ENCODE data around the gene PAPSS1.
"Not testable (repeated sequence)": the region's sequence is repeated elsewhere in the genome, so short reads cannot be mapped to it uniquely, and the experiment has no call there.

GRCh38 chr4:107651408-107651807 lies 68.6 kb downstream of the PAPSS1 start:
- not testable (repeated sequence) for TF ChIP-seq CTCF (IDR thresholded peaks at IDR 0.05 in 2 of 3, conservative IDR thresholded peaks at IDR 0.05 in 1 of 3; ENCODE audit: borderline replicate concordance in 1 of 3, insufficient read depth in 1 of 3, low read depth in 2 of 3, low read length in 2 of 3); EZH2phosphoT487 (IDR thresholded peaks at IDR 0.05; ENCODE audit: borderline replicate concordance); ZNF274 (IDR thresholded peaks at IDR 0.05; ENCODE audit: low read depth, low read length); EGR1 (IDR thresholded peaks at IDR 0.05; ENCODE audit: low read depth); POLR2AphosphoS5 (IDR thresholded peaks at IDR 0.05; ENCODE audit: low read depth, low read length); JUND (IDR thresholded peaks at IDR 0.05); SIN3A (IDR thresholded peaks at IDR 0.05; ENCODE audit: low read depth); SRF (IDR thresholded peaks at IDR 0.05; ENCODE audit: low read depth); POLR2A (IDR thresholded peaks at IDR 0.05; ENCODE audit: borderline replicate concordance, extremely low read depth, insufficient read depth, insufficient read length); REST (IDR thresholded peaks at IDR 0.05; ENCODE audit: low read depth); TCF7L2 (IDR thresholded peaks at IDR 0.05; ENCODE audit: borderline replicate concordance, extremely low read depth, insufficient read depth, insufficient read length)

Data from HCT116 (cell line).